ENCODE results near the gene TMEM207. TPM values are rescaled to one million over a fixed set of nuclear protein-coding genes. Genes with fewer than 3 reads are reported as not detected.

Gene TMEM207
- total and polyA plus RNA-seq, 2 of the 8 experiments (the other 6 are each of a cell fraction or from before 2014, with no cell fraction given): not detected

GRCh38 chr3:190495354-190495753, 45.7 kb upstream of the TMEM207 start:
- no peak for FAIRE-seq
- CTCF ChIA-PET (ENCODE audit: partially characterized antibody): interaction anchor here (0.9 to 1.2 kb wide), 2 partner anchors 9 to 19 kb away, joined by 3 read pairs; no protein-coding TSS in a partner anchor

More at GRCh38 chr3:190495354-190495753, 45.7 kb upstream of the TMEM207 start:
- H3K56ac ChIP-seq (replicated peaks; ENCODE audit: insufficient read length, low read depth, low read length): no peak overlapping the region
- no peak for DNase-seq (ENCODE audit: low read depth in 1 of 2, low spot score in 2 of 2)
- no peaks in the 10 kb centered on the region for H4K20me1 ChIP-seq (replicated peaks in 1 of 2; ENCODE audit: control insufficient read depth in 1 of 2, insufficient read depth in 2 of 2, low read length in 2 of 2)
- H4K91ac ChIP-seq (replicated peaks; ENCODE audit: insufficient read length, low read length): no peak overlapping the region
- H3K4me3 ChIP-seq (ENCODE audit: extremely low read depth in 1 of 4, insufficient read depth in 2 of 4, low read depth in 3 of 4, low read length in 4 of 4): no peak overlapping the region
- H4K5ac ChIP-seq (ENCODE audit: insufficient read length, low read depth, low read length): no peak overlapping the region
- no peak overlapping the region for H3K23ac ChIP-seq (ENCODE audit: insufficient read length)
- H3K79me1 ChIP-seq (ENCODE audit: low read depth, low read length): no peaks in the 10 kb centered on the region
- no peak overlapping the region for H3K4ac ChIP-seq (replicated peaks; ENCODE audit: insufficient read length, low read depth, low read length)
- H2BK120ac ChIP-seq (replicated peaks; ENCODE audit: low read depth, low read length): no peak overlapping the region
- H3K4me1 ChIP-seq (replicated peaks in 1 of 4; ENCODE audit: control insufficient read depth in 3 of 4, insufficient read depth in 4 of 4, low read length in 3 of 4): no peaks in the 10 kb centered on the region
- H4K8ac ChIP-seq (ENCODE audit: extremely low read depth, insufficient read depth, low read length): no peak overlapping the region
- no peaks in the 10 kb centered on the region for H3K36me3 ChIP-seq (ENCODE audit: control insufficient read depth in 2 of 4, insufficient read depth in 4 of 4, low read length in 3 of 4)
- H3K14ac ChIP-seq (ENCODE audit: insufficient read length): no peak overlapping the region
- no peak overlapping the region for H2BK5ac ChIP-seq (ENCODE audit: low read depth, low read length)
- no peak overlapping the region for H2BK15ac ChIP-seq (ENCODE audit: low read length)
- no peaks in the 10 kb centered on the region for H3K27me3 ChIP-seq (replicated peaks in 1 of 4; ENCODE audit: control insufficient read depth in 3 of 4, extremely low read depth in 1 of 4, insufficient read depth in 3 of 4, low read length in 3 of 4)
- POLR2A ChIA-PET (ENCODE audit: partially characterized antibody): no interaction called here
- no peaks in the 10 kb centered on the region for H3K79me2 ChIP-seq (ENCODE audit: control insufficient read depth in 1 of 2, insufficient read depth in 2 of 2, low read length in 2 of 2)
- H3K23me2 ChIP-seq (ENCODE audit: low read depth, low read length): no peaks in the 10 kb centered on the region; the same call in 1 of the 2 replicates
- no peak overlapping the region for H3K4me2 ChIP-seq (ENCODE audit: insufficient read depth in 1 of 2, low read depth in 2 of 2, low read length in 2 of 2)
- H3K9ac ChIP-seq (replicated peaks in 1 of 4; ENCODE audit: extremely low read depth in 1 of 4, low read depth in 3 of 4, low read length in 3 of 4): no peak overlapping the region
- H2AFZ ChIP-seq (ENCODE audit: low read length): no peak overlapping the region
- H3K18ac ChIP-seq (ENCODE audit: extremely low read depth, low read length): no peak overlapping the region
- H3K9me3 ChIP-seq (ENCODE audit: insufficient read depth in 2 of 2, low read depth in 1 of 2, low read length in 1 of 2): no peaks in the 10 kb centered on the region
- no peak overlapping the region for H2BK12ac ChIP-seq (ENCODE audit: low read depth, low read length)
- H2AK5ac ChIP-seq (ENCODE audit: low read depth, low read length): no peak overlapping the region
- no peak overlapping the region for H2BK20ac ChIP-seq (ENCODE audit: low read length)
- H3K27ac ChIP-seq (ENCODE audit: low read depth, low read length): no peak overlapping the region
- TF ChIP-seq CHD1 (IDR thresholded peaks at IDR 0.05; ENCODE audit: low read depth, low read length) (no peak), TAF1 (IDR thresholded peaks at IDR 0.05; ENCODE audit: low read depth, low read length) (no peak), ZNF274 (IDR thresholded peaks at IDR 0.05; ENCODE audit: borderline replicate concordance, extremely low read depth, low read length) (no peak), POLR2AphosphoS5 (IDR thresholded peaks at IDR 0.05; ENCODE audit: low read depth, low read length) (no peak), CEBPB (IDR thresholded peaks at IDR 0.05; ENCODE audit: low read depth, low read length) (no peak), GABPA (IDR thresholded peaks at IDR 0.05; ENCODE audit: borderline replicate concordance, insufficient read depth, low read length) (no peak), RAD21 (IDR thresholded peaks at IDR 0.05 in 1 of 2, conservative IDR thresholded peaks at IDR 0.05 in 1 of 2; ENCODE audit: low read depth in 2 of 2, low read length in 2 of 2) (no peak), SIN3A (conservative IDR thresholded peaks at IDR 0.05 in 1 of 2, IDR thresholded peaks at IDR 0.05 in 1 of 2; ENCODE audit: low read depth in 1 of 2, low read length in 2 of 2) (no peak), CTCF (IDR thresholded peaks at IDR 0.05; ENCODE audit: control extremely low read depth in 1 of 3, insufficient read depth in 1 of 3, low read depth in 1 of 3, low read length in 3 of 3) (no peak)

Data from H1 (cell line).